ENCODE measurements around the gene ABCC9. TPM values are rescaled to one million over a fixed set of nuclear protein-coding genes. Genes with fewer than 3 reads are reported as not detected.

The ABCC9 gene
- total RNA-seq, 2 experiments from 2014 or later = not detected

DNA sequence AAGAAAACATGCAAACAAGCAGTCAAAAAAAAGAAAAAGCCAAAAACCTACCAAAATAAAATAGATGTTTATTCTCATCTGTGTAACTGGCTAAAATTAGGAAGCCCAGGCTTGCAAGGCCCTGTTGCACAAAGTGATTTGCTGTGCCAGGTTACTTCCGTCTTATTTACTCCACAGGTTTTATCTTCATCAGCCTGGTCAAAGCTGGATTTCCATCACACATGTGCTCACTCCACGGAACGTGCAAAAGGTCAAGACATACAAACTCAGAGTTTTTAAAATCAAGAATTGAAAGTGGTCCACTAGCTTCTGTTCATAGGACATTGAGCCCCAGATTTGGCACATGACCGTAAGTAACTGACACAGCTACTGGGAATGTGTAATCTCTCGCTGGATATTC lies 181.5 kb downstream of the ABCC9 start:
- no peaks in the 10 kb centered on the region for H3K36me3 Mint-ChIP-seq (ENCODE audit: low read depth)
- ChIA-PET POLR2A (no interaction called here), CTCF (no interaction called here)
- no peaks in the 10 kb centered on the region for H3K9me3 Mint-ChIP-seq
- no peaks in the 10 kb centered on the region for H3K4me1 Mint-ChIP-seq
- no peaks in the 10 kb centered on the region for H3K27me3 Mint-ChIP-seq
- no peak overlapping the region for H3K4me3 Mint-ChIP-seq
- DNase-seq = no peak
- H3K27ac Mint-ChIP-seq = no peak overlapping the region

- no peaks in the 10 kb centered on the region for H3K4me1 Mint-ChIP-seq
- POLR2A ChIA-PET = no interaction called here
- no peak overlapping the region for H3K27ac Mint-ChIP-seq
- CTCF ChIA-PET = no interaction called here
- H3K36me3 Mint-ChIP-seq (ENCODE audit: low read depth) = no peaks in the 10 kb centered on the region
- no peaks in the 10 kb centered on the region for H3K27me3 Mint-ChIP-seq
- DNase-seq = no peak
- H3K9me3 Mint-ChIP-seq = no peaks in the 10 kb centered on the region
- H3K4me3 Mint-ChIP-seq = no peak overlapping the region
Measured at GRCh38 chr12:21757735-21758134, 183.5 kb downstream of the ABCC9 start.

DNA sequence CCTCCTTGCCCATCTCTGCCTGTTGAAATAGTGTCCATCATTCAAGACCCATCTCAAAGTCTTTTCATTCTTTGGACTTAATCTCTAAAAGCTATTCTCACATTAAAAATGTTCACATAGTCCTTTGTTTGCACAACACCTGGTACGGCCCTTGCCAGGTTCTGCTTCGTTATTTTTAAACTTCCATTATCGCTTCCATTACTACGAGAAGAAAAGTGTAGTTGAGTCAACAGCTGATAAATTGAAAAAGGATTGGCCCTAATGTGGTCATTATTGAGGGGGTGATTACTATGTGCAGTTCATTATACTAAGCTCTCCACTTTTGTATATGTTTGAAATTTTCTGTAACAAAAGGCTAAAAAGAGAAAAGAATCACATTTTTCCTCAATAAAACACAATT lies 184.5 kb downstream of the ABCC9 start:
- Mint-ChIP-seq H3K4me3 (no peak overlapping the region), H3K36me3 (ENCODE audit: low read depth) (no peaks in the 10 kb centered on the region), H3K27me3 (no peaks in the 10 kb centered on the region), H3K27ac (no peak overlapping the region), H3K4me1 (no peaks in the 10 kb centered on the region), H3K9me3 (no peaks in the 10 kb centered on the region)
- ChIA-PET CTCF (no interaction called here), POLR2A (no interaction called here)
- DNase-seq = no peak

DNA sequence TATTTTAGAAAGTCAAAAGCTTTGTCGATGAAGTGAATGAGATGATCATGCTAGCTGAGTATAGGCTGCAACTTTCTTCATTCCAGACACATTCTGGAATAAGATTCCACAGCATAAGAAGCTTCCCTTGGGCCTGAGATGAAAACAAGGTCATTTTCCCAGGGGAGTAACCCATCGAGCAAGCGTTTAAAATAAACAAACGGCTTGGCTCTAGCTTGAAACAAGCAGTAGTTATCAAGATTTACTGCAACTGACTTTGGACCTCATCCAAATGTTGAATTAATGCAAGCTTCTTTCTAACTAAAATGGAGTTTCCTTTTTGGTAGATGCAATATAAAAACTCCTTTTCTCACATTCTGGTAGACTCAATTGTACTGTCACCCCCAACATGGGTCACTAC lies 189.7 kb downstream of the ABCC9 start:
- CTCF ChIA-PET = no interaction called here

More for the DNA sequence above, 189.7 kb downstream of the ABCC9 start:
- Mint-ChIP-seq H3K27ac (no peak overlapping the region), H3K4me3 (no peak overlapping the region), H3K9me3 (no peaks in the 10 kb centered on the region), H3K4me1 (no peaks in the 10 kb centered on the region), H3K27me3 (no peaks in the 10 kb centered on the region), H3K36me3 (ENCODE audit: low read depth) (no peaks in the 10 kb centered on the region)
- POLR2A ChIA-PET = no interaction called here
- DNase-seq = no peak

Other genes with a start within 250 kb of the ABCC9 start
- not detected for gene KCNJ8, start 166.7 kb downstream of the ABCC9 start, total RNA-seq
- gene CMAS, start 104.8 kb upstream of the ABCC9 start, total RNA-seq = 10 to 100 TPM; 37.5 to 39.3 TPM